ENCODE results near the gene LINC00305. TPM values are rescaled to one million over a fixed set of nuclear protein-coding genes. Genes with fewer than 3 reads are reported as not detected.

LINC00305 gene
- total RNA-seq, 1 donor from 2014 or later: not detected

- intact Hi-C loops (cut with DNase I): no loop called here
- DNase-seq (ENCODE audit: missing footprints) (no peak), ATAC-seq (no peak)
Measured at GRCh38 chr18:64118406-64118805, 30.5 kb downstream of the LINC00305 start.

GRCh38 chr18:64116571-64117175 lies 32.2 kb downstream of the LINC00305 start:
- ATAC-seq: no peak

GRCh38 chr18:64115881-64116280 lies 33.0 kb downstream of the LINC00305 start:
- ATAC-seq (no peak), DNase-seq (ENCODE audit: missing footprints) (no peak)
- intact Hi-C loops (cut with DNase I): no loop called here

More at GRCh38 chr18:64116571-64117175, 32.2 kb downstream of the LINC00305 start:
- intact Hi-C loops (cut with DNase I): no loop called here
- DNase-seq (ENCODE audit: missing footprints): no peak

- intact Hi-C loops (cut with DNase I): no loop called here
- no peak for ATAC-seq
Measured at GRCh38 chr18:64111950-64112349, 36.9 kb downstream of the LINC00305 start.

GRCh38 chr18:64110692-64111480 lies 38.0 kb downstream of the LINC00305 start:
- DNase-seq (ENCODE audit: missing footprints): no peak
- ATAC-seq: no peak
- intact Hi-C loops (cut with DNase I): no loop called here

More at GRCh38 chr18:64111950-64112349, 36.9 kb downstream of the LINC00305 start:
- DNase-seq (ENCODE audit: missing footprints): no peak

- no peak for DNase-seq (ENCODE audit: missing footprints)
- no peak for ATAC-seq
- intact Hi-C loops (cut with DNase I): no loop called here
Measured at GRCh38 chr18:64103986-64104385, 44.9 kb downstream of the LINC00305 start.

- ATAC-seq: no peak
- intact Hi-C loops (cut with DNase I): no loop called here
- DNase-seq (ENCODE audit: missing footprints): no peak
Measured at GRCh38 chr18:64100116-64100922, 48.6 kb downstream of the LINC00305 start.

GRCh38 chr18:64099244-64099643 lies 49.6 kb downstream of the LINC00305 start:
- intact Hi-C loops (cut with DNase I): no loop called here
- ATAC-seq (no peak), DNase-seq (ENCODE audit: missing footprints) (no peak)

GRCh38 chr18:64097497-64097896 lies 51.4 kb downstream of the LINC00305 start:
- no peak for DNase-seq (ENCODE audit: missing footprints)
- ATAC-seq: no peak
- intact Hi-C loops (cut with DNase I): no loop called here

- ATAC-seq: no peak
Measured at GRCh38 chr18:64095056-64095455, 53.8 kb downstream of the LINC00305 start.

GRCh38 chr18:64094210-64094609 lies 54.7 kb downstream of the LINC00305 start:
- DNase-seq (ENCODE audit: missing footprints) (no peak), ATAC-seq (no peak)
- intact Hi-C loops (cut with DNase I): no loop called here

More at GRCh38 chr18:64095056-64095455, 53.8 kb downstream of the LINC00305 start:
- DNase-seq (ENCODE audit: missing footprints): no peak
- intact Hi-C loops (cut with DNase I): no loop called here

- ATAC-seq: no peak
- intact Hi-C loops (cut with DNase I): no loop called here
- no peak for DNase-seq (ENCODE audit: missing footprints)
Measured at GRCh38 chr18:64091526-64091925, 57.4 kb downstream of the LINC00305 start.

GRCh38 chr18:64090876-64091275 lies 58.0 kb downstream of the LINC00305 start:
- ATAC-seq: no peak
- intact Hi-C loops (cut with DNase I): no loop called here
- DNase-seq (ENCODE audit: missing footprints): no peak

GRCh38 chr18:64083916-64084315 lies 65.0 kb downstream of the LINC00305 start:
- ATAC-seq (no peak), DNase-seq (ENCODE audit: missing footprints) (no peak)
- intact Hi-C loops (cut with DNase I): no loop called here

- ATAC-seq (no peak), DNase-seq (ENCODE audit: missing footprints) (no peak)
- intact Hi-C loops (cut with DNase I): no loop called here
Measured at GRCh38 chr18:64082513-64082912, 66.4 kb downstream of the LINC00305 start.

GRCh38 chr18:64082054-64082453 lies 66.8 kb downstream of the LINC00305 start:
- DNase-seq (ENCODE audit: missing footprints) (no peak), ATAC-seq (no peak)
- intact Hi-C loops (cut with DNase I): no loop called here

- intact Hi-C loops (cut with DNase I): no loop called here
- ATAC-seq (no peak), DNase-seq (ENCODE audit: missing footprints) (no peak)
Measured at GRCh38 chr18:64073971-64074370, 74.9 kb downstream of the LINC00305 start.

GRCh38 chr18:64055019-64055418 lies 93.9 kb downstream of the LINC00305 start:
- intact Hi-C loops (cut with DNase I): no loop called here
- no peak for DNase-seq (ENCODE audit: missing footprints)
- no peak for ATAC-seq

GRCh38 chr18:64053246-64053645 lies 95.6 kb downstream of the LINC00305 start:
- no peak for ATAC-seq
- intact Hi-C loops (cut with DNase I): no loop called here
- no peak for DNase-seq (ENCODE audit: missing footprints)

GRCh38 chr18:64052772-64053171 lies 96.1 kb downstream of the LINC00305 start:
- ATAC-seq: no peak
- intact Hi-C loops (cut with DNase I): no loop called here
- DNase-seq (ENCODE audit: missing footprints): no peak

All from Right ventricle myocardium inferior (tissue), 1 donor.